WERI-Rb-1 (cell line): Measurements from ENCODE around the gene GNA15.

Source experiments
- DNase-seq: peaks from one replicate; pipeline ENCODE4 v3.0.0-alpha.2; 2020
- H3K27ac ChIP-seq: fragments of 250-450 bp; sonication (Bioruptor Pico); 2 replicates; pipeline ENCODE4 v1.5.1; 2020; ENCODE audit warnings: mild to moderate bottlenecking, moderate library complexity
- H3K27me3 ChIP-seq: fragments of 250-450 bp; sonication (Bioruptor Pico); 2 replicates; pipeline ENCODE4 v1.5.1; 2021; ENCODE audit warnings: mild to moderate bottlenecking, low read depth, moderate library complexity; ENCODE audit not compliant: insufficient read depth, severe bottlenecking
- H3K36me3 ChIP-seq: fragments of 250-450 bp; sonication (Bioruptor Pico); 2 replicates; pipeline ENCODE4 v1.5.1; 2020; ENCODE audit warnings: mild to moderate bottlenecking, moderate library complexity
- H3K4me3 ChIP-seq: 2 replicates; pipeline ENCODE4 v1.5.1; 2011; ENCODE audit warnings: low read depth, mild to moderate bottlenecking, control low read depth, low read length
- H3K9me3 ChIP-seq: fragments of 250-450 bp; sonication (Bioruptor Pico); 2 replicates; pipeline ENCODE4 v1.5.1; 2021; ENCODE audit warnings: mild to moderate bottlenecking, moderate library complexity; ENCODE audit not compliant: severe bottlenecking
- TF ChIP-seq, protein P1 (sequence below): IDR thresholded peaks from 2 replicates; pipeline ENCODE4 v1.5.1; 2011; ENCODE audit warnings: low read depth, mild to moderate bottlenecking, control low read depth, inconsistent platforms, low read length

GNA15 gene

DNA sequence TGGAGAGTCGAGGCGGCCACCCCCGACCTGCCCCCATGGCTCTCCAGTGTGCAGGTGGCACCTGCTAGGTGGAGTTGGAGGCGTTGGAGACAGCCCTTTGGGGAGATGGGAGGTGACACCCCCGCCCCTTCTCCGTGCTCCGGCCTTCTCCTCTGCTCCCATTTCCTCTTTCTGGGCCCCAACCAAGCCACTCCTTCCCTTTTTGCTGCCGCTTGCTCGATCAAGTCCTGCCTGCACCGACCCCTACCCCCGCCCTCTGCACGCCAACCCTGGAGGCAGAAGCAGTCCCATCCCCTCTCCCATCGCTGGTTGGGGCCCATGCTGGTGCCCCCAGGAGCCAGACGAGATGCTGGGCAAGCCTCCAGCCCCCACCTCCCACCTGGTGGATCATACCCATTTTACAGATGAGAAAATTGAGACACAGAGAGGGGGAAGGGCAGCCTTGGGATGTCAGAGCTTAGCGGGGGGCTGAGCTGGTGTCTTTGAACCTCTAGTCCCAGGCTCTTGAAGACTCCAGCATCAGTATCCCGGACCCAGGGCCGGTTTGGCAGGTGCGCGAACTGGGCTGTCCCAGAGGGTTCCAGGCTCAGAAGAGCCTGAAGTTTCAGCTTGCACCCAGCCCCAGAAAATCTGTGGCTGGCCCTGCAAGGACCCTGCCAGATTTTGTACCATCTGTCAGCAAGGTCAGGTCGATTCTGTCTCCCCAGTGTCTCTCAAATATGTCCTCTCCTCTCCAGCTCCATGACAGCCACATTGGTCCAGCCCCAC, 10.3 kb downstream of the GNA15 start:
- Histone ChIP-seq H3K27ac (no peak overlapping the region), H3K36me3 (no peaks in the 10 kb centered on the region), H3K9me3 (no peaks in the 10 kb centered on the region), H3K4me3 (no peak overlapping the region), H3K27me3 (no peaks in the 10 kb centered on the region)
- DNase-seq = no peak
- TF ChIP-seq, protein P1, sequence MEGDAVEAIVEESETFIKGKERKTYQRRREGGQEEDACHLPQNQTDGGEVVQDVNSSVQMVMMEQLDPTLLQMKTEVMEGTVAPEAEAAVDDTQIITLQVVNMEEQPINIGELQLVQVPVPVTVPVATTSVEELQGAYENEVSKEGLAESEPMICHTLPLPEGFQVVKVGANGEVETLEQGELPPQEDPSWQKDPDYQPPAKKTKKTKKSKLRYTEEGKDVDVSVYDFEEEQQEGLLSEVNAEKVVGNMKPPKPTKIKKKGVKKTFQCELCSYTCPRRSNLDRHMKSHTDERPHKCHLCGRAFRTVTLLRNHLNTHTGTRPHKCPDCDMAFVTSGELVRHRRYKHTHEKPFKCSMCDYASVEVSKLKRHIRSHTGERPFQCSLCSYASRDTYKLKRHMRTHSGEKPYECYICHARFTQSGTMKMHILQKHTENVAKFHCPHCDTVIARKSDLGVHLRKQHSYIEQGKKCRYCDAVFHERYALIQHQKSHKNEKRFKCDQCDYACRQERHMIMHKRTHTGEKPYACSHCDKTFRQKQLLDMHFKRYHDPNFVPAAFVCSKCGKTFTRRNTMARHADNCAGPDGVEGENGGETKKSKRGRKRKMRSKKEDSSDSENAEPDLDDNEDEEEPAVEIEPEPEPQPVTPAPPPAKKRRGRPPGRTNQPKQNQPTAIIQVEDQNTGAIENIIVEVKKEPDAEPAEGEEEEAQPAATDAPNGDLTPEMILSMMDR = no peak

GRCh38 chr19:3146677-3147100, 10.9 kb downstream of the GNA15 start:
- DNase-seq = peak; percentile 63
- Histone ChIP-seq H3K36me3 (no peaks in the 10 kb centered on the region), H3K27me3 (no peaks in the 10 kb centered on the region), H3K4me3 (no peak overlapping the region), H3K27ac (no peak overlapping the region), H3K9me3 (no peaks in the 10 kb centered on the region)
- TF ChIP-seq, protein P1 = peak; percentile 96

DNA sequence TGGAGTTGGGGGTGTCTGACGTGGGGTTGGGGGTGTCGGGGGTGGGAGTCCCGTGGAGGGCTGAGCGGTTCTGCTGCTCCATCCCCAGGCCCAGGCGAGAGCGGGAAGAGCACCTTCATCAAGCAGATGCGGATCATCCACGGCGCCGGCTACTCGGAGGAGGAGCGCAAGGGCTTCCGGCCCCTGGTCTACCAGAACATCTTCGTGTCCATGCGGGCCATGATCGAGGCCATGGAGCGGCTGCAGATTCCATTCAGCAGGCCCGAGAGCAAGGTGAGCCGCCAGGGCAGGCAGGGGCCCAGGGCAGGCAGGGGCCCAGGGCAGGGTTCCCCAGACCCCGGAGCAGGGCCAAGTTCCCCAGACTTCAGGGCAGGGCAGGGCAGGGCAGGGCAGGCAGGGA, 12.7 kb downstream of the GNA15 start:
- Histone ChIP-seq H3K36me3 (no peaks in the 10 kb centered on the region), H3K4me3 (no peak overlapping the region), H3K27ac (no peak overlapping the region), H3K9me3 (no peaks in the 10 kb centered on the region), H3K27me3 (no peaks in the 10 kb centered on the region)
- DNase-seq = no peak
- TF ChIP-seq, protein P1 = no peak

GRCh38 chr19:3149089-3149488, 13.3 kb downstream of the GNA15 start:
- H3K9me3 ChIP-seq = no peaks in the 10 kb centered on the region

DNA sequence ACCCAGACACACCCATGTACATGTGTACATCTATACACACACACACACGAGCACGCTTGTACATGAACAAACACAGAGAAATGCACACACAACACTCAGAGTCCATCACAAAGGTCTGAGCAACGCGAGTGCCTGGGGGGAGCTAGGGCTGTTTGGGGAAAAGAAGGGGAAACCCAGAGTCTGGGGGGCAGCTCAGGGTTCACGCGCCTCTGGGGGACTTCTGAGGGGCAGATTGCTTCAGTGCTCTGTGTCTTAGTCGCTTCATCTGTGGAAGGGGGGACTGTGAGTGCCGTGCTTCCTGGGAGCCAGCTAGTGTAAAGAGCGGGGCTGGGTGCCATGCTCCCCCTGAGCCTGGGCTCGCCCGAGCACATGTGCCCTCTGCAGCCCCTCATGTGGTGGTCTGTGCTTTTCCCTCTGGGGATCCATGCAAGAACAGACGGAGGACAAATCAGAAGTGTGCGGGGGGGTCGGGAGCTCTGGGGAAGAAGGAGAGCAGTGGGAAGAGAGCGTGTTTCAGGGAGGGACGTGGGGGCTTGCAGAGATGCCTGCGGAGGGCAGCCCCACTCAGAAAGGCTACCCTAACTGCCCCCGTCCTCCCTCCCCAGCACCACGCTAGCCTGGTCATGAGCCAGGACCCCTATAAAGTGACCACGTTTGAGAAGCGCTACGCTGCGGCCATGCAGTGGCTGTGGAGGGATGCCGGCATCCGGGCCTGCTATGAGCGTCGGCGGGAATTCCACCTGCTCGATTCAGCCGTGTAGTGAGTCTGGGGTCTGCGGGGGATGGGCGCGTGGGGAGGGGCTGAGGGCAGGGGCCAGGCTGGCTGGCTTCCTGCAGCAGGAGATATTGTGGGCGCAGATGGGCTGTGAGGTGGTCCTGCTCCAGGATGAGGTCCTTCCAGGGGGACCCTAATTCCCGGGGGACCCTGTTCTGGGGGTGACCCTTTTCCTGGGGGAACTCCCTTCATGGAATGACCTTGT, 14.0 kb downstream of the GNA15 start:
- H3K4me3 ChIP-seq = no peak overlapping the region
- DNase-seq = no peak
- H3K27me3 ChIP-seq = no peaks in the 10 kb centered on the region
- H3K27ac ChIP-seq = no peak overlapping the region
- H3K36me3 ChIP-seq = no peaks in the 10 kb centered on the region
- H3K9me3 ChIP-seq = no peaks in the 10 kb centered on the region
- TF ChIP-seq, protein P1 = no peak

More at GRCh38 chr19:3149089-3149488, 13.3 kb downstream of the GNA15 start:
- no peak for DNase-seq
- TF ChIP-seq, protein P1 = no peak
- Histone ChIP-seq H3K27me3 (no peaks in the 10 kb centered on the region), H3K4me3 (no peak overlapping the region), H3K36me3 (no peaks in the 10 kb centered on the region), H3K27ac (no peak overlapping the region)
